PC-3 (cell line): Measurements from ENCODE around the gene CCDC30. TPM values are rescaled to one million over a fixed set of nuclear protein-coding genes. Genes with fewer than 3 reads are reported as not detected.
A peak's percentile ranks its signal among the peaks of the same experiment; 100 is the strongest.

Source experiments
- ATAC-seq: fragments of 200-7000 bp; cut with Tn5 transposase; 2 replicates; pipeline ENCODE4 v1.9.1; 2020; ENCODE audit warnings: mild to moderate bottlenecking, moderate library complexity
- BruUV-seq: library from RNA; stranded (reverse); fragments of 400-500 nt; replicated peaks from 2 replicates; lab custom pipeline; 2021; lab: Mats Ljungman, UMichigan
- CTCF ChIA-PET: fragments of 300-600 bp; sonication (Branson Sonifier 250); formaldehyde crosslinking; loops from one replicate; lab custom pipeline; 2022; ENCODE audit warnings: antibody characterized with exemption; lab: Charles Lee
- POLR2A ChIA-PET: fragments of 300-600 bp; sonication (Branson Sonifier 250); formaldehyde crosslinking; loops from one replicate; lab custom pipeline; 2022; ENCODE audit warnings: antibody characterized with exemption; ENCODE audit not compliant: unreplicated experiment; lab: Charles Lee
- DNase-seq: peaks from one replicate; pipeline ENCODE4 v3.0.0-alpha.2; 2015
- H2AFZ ChIP-seq: fragments of 300-600 bp; sonication (generic); 2 replicates; pipeline ENCODE4 v1.6.0; 2016; ENCODE audit warnings: antibody characterized with exemption, low read length
- H3F3A ChIP-seq: fragments of 300-600 bp; sonication (generic); one replicate; pipeline ENCODE4 v1.6.0; 2017; ENCODE audit warnings: antibody characterized with exemption, low read length, control low read depth, mild to moderate bottlenecking; ENCODE audit not compliant: unreplicated experiment
- H3K27ac ChIP-seq: fragments of 300-600 bp; sonication (generic); 2 replicates; pipeline ENCODE4 v1.5.1; 2016; ENCODE audit warnings: mild to moderate bottlenecking, low read length
- H3K27me3 ChIP-seq: fragments of 300-600 bp; sonication (generic); 2 replicates; pipeline ENCODE4 v1.6.1; 2016; ENCODE audit warnings: low read length, mixed read lengths
- H3K36me3 ChIP-seq: fragments of 300-600 bp; sonication (generic); 2 replicates; pipeline ENCODE4 v1.6.1; 2016; ENCODE audit warnings: low read depth, mixed run types, low read length, mixed read lengths
- H3K4me1 ChIP-seq: fragments of 300-600 bp; sonication (generic); 2 replicates; pipeline ENCODE4 v1.5.1; 2016; ENCODE audit warnings: low read length; ENCODE audit not compliant: insufficient read depth
- H3K4me2 ChIP-seq: fragments of 300-600 bp; sonication (generic); 2 replicates; pipeline ENCODE4 v1.6.0; 2016; ENCODE audit warnings: low read length
- H3K4me3 ChIP-seq: fragments of 300-600 bp; sonication (generic); 2 replicates; pipeline ENCODE4 v1.5.1; 2016; ENCODE audit warnings: mild to moderate bottlenecking, low read length, mixed read lengths
- H3K79me2 ChIP-seq: fragments of 300-600 bp; sonication (generic); 2 replicates; pipeline ENCODE4 v1.6.1; 2017; ENCODE audit warnings: low read length, mixed read lengths
- H3K9ac ChIP-seq: fragments of 300-600 bp; sonication (generic); 2 replicates; pipeline ENCODE4 v1.6.0; 2016; ENCODE audit warnings: mild to moderate bottlenecking, low read length
- H3K9me2 ChIP-seq: fragments of 300-600 bp; sonication (generic); replicated peaks from 2 replicates; pipeline ENCODE4 v1.6.1; 2016; ENCODE audit warnings: mixed run types, low read length, mixed read lengths
- H3K9me3 ChIP-seq: fragments of 300-600 bp; sonication (generic); 2 replicates; pipeline ENCODE4 v1.6.1; 2016; ENCODE audit warnings: low read length, mixed read lengths
- H4K20me1 ChIP-seq: fragments of 300-600 bp; sonication (generic); 2 replicates; pipeline ENCODE4 v1.6.1; 2016; ENCODE audit warnings: low read length, mixed read lengths
- CTCF ChIP-seq: fragments of 300-600 bp; sonication (generic); conservative IDR thresholded peaks from 2 replicates; pipeline ENCODE4 v1.5.1; 2017; ENCODE audit warnings: antibody characterized with exemption, low read depth, mild to moderate bottlenecking, low read length
- EZH2 ChIP-seq: fragments of 300-600 bp; sonication (generic); IDR thresholded peaks from one replicate; pipeline ENCODE4 v1.6.1; 2017; ENCODE audit warnings: antibody characterized with exemption, mild to moderate bottlenecking, low read length; ENCODE audit not compliant: unreplicated experiment
- EZH2phosphoT487 ChIP-seq: fragments of 300-600 bp; sonication (generic); IDR thresholded peaks from 2 replicates; pipeline ENCODE4 v1.6.1; 2018; ENCODE audit warnings: mild to moderate bottlenecking, antibody characterized with exemption, low read length, borderline replicate concordance
- intact Hi-C: fragments of 100-400 bp; cut with micrococcal nuclease; formaldehyde crosslinking; loops from 2 replicates; pipeline ENCODE4 v1.9.0; 2023
- total RNA-seq: library from RNA; depleted of rRNA; stranded (reverse); fragments of >200 nt; gene quantifications from 2 replicates; pipeline ENCODE4 v1.2.3, GENCODE V29; 2014

CCDC30 gene
- total RNA-seq, 1 experiment from 2014 or later = 0.58 TPM

GRCh38 chr1:42698081-42698813 lies 235.2 kb downstream of the CCDC30 start:
- Histone ChIP-seq H3K9me3 (no peaks in the 10 kb centered on the region), H3K4me1 (peaks cover 18% of the 10 kb centered on the region), H3K9me2 (no peaks in the 10 kb centered on the region), H3K4me3 (no peak overlapping the region), H3K9ac (no peak overlapping the region), H3K27ac (no peak overlapping the region), H4K20me1 (peaks cover 49% of the 10 kb centered on the region), H2AFZ (no peak overlapping the region), H3K27me3 (no peaks in the 10 kb centered on the region), H3F3A (peaks cover 10% of the 10 kb centered on the region), H3K36me3 (peaks cover 93% of the 10 kb centered on the region), H3K79me2 (peaks cover 67% of the 10 kb centered on the region), H3K4me2 (no peak overlapping the region)
- ChIA-PET CTCF (no interaction called here), POLR2A (no interaction called here)
- no peak for DNase-seq
- ATAC-seq = no peak
- intact Hi-C loops = no loop called here
- TF ChIP-seq EZH2phosphoT487 (no peak), CTCF (no peak), EZH2 (no peak)
- no TSS peak for BruUV-seq

GRCh38 chr1:42700006-42700405 lies 236.9 kb downstream of the CCDC30 start:
- ChIA-PET POLR2A (no interaction called here), CTCF (no interaction called here)
- no peaks in the 10 kb centered on the region for H3K9me2 ChIP-seq
- no peak overlapping the region for H3K4me3 ChIP-seq
- BruUV-seq = no TSS peak
- H2AFZ ChIP-seq = no peak overlapping the region
- H3K4me1 ChIP-seq = peaks cover 18% of the 10 kb centered on the region
- no peaks in the 10 kb centered on the region for H3K9me3 ChIP-seq
- H3K27me3 ChIP-seq = no peaks in the 10 kb centered on the region
- no peak overlapping the region for H3K27ac ChIP-seq
- peaks cover 32% of the 10 kb centered on the region for H4K20me1 ChIP-seq
- H3F3A ChIP-seq = peaks cover 10% of the 10 kb centered on the region
- no peak for TF ChIP-seq CTCF
- TF ChIP-seq EZH2phosphoT487 = no peak
- intact Hi-C loops = no loop called here
- no peak overlapping the region for H3K9ac ChIP-seq
- peak; percentile 63; the same call in 1 of the 2 replicates for ATAC-seq
- DNase-seq = peak; percentile 56
- peaks cover 88% of the 10 kb centered on the region for H3K36me3 ChIP-seq
- H3K79me2 ChIP-seq = peaks cover 60% of the 10 kb centered on the region
- H3K4me2 ChIP-seq = no peak overlapping the region

GRCh38 chr1:42703888-42704464 lies 240.9 kb downstream of the CCDC30 start:
- ATAC-seq (no peak), DNase-seq (no peak)
- BruUV-seq = no TSS peak
- H3K9me2 ChIP-seq = no peaks in the 10 kb centered on the region
- intact Hi-C loops = no loop called here
- no peak overlapping the region for H2AFZ ChIP-seq
- peaks cover 61% of the 10 kb centered on the region for H3K36me3 ChIP-seq
- H3K27me3 ChIP-seq = no peaks in the 10 kb centered on the region
- peaks cover 9% of the 10 kb centered on the region for H4K20me1 ChIP-seq
- H3F3A ChIP-seq = peaks cover 9% of the 10 kb centered on the region
- TF ChIP-seq EZH2 = no peak
- TF ChIP-seq CTCF = no peak
- no peak for TF ChIP-seq EZH2phosphoT487
- ChIA-PET POLR2A (no interaction called here), CTCF (no interaction called here)
- no peak overlapping the region for H3K27ac ChIP-seq
- H3K4me1 ChIP-seq = peaks cover 12% of the 10 kb centered on the region
- H3K9me3 ChIP-seq = no peaks in the 10 kb centered on the region
- H3K79me2 ChIP-seq = peaks cover 22% of the 10 kb centered on the region
- no peak overlapping the region for H3K4me2 ChIP-seq
- H3K9ac ChIP-seq = no peak overlapping the region
- no peak overlapping the region for H3K4me3 ChIP-seq
